Right renal pelvis (tissue), 4 donors: ENCODE data around the gene USP13. TPM values are rescaled to one million over a fixed set of nuclear protein-coding genes. Genes with fewer than 3 reads are reported as not detected.

Source experiments
- DNase-seq, 4 donors: peaks; one replicate each; pipeline ENCODE4 v3.0.0-alpha.2; 2013; ENCODE audit warnings: low read depth in 4 of 4, low spot score in 3 of 4, missing footprints in 1 of 4
- polyA plus RNA-seq, 4 donors: library from polyadenylated mRNA; unstranded; fragments of 120-200 nt; gene quantifications; one replicate each; pipeline ENCODE4 v1.2.1, GENCODE V29; 2013; ENCODE audit not compliant: insufficient read length in 4 of 4

The USP13 gene
- polyA plus RNA-seq, 4 donors: 12.1 to 13.9 (median 13.6) TPM

GRCh38 chr3:179731544-179731943 is 78.7 kb downstream of the USP13 start:
- DNase-seq: no peak

- no peak for DNase-seq
These were observed 80.0 kb downstream of the USP13 start for GRCh38 chr3:179732661-179733348.

DNA sequence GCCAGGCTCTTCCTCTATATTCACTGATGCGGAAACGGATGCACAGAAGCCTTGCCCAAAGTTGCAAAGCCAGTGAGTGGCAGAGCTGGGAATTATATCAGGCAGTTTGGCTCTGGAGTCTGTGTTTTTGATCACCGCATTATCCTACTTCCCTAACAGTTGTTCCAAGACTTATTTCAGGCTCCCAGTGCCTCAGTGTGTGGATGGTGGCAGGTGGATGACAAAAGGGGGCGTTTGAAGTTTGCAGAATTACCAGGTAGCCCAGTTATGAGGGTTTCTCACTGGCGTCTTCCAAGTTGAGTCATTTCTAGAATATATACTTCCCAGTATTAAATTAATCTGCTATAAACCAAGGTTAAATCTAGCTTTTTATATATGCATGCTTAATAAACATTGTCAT is 81.0 kb downstream of the USP13 start:
- no peak for DNase-seq

DNA sequence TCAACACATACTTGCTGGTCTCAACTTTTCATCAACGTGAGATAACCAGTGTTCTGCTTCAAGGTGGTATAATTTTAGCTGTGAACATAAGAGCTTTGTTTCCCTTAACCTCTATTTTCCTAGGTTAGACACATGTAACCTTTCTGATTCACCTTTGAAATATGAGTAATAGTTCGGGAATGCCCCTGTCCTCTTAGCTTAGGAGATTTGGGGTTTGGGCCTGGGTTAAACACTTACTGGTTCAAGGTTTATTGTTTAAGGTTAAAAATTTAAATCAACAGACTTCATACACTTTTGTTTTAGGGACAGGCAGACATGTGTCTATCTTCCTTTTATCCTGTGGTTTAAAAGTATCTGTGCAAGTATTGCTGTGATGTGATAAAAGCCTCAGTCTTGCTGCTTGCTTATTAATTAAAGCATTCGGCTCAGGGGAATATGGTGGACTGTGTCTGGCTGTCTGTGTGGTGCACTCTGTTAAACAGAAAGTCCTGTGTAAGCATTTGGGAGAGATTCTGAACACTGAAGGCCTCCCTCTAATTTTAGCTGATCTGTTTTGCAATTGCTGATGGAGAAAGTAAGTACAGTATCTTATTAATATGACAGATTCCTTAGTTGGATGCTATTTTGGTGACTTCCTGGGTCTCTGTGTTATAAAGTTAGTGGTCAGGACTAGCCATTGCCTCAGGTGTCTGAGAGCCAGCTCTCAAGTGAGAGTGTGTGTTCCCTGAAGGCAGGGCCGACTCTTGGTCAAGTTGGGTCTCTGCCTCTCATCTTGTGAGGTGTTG is 81.8 kb downstream of the USP13 start:
- no peak for DNase-seq

DNA sequence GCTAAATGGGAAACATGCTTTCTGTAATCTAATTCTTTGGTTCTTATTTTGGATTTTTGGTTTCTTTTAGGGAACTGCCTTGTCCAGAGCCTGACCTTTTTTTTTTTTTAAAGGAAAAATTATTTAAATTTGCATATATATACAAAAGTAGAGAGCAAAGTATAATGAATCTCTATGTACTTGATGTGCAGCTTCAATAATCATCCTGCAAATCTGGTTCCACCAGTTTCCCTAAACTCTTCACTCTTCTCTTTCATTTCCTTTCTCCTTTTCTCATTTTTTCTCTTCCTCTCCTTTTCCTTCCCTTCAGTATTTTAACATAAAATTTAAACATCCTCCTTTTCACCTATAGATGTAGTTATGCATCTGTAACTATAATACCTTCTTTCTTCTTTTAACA is 82.5 kb downstream of the USP13 start:
- DNase-seq: no peak

GRCh38 chr3:179738998-179739397 is 86.2 kb downstream of the USP13 start:
- DNase-seq: no peak

GRCh38 chr3:179739816-179740594 is 87.2 kb downstream of the USP13 start:
- no peak for DNase-seq

GRCh38 chr3:179743913-179744312 is 91.1 kb downstream of the USP13 start:
- DNase-seq: no peak

DNA sequence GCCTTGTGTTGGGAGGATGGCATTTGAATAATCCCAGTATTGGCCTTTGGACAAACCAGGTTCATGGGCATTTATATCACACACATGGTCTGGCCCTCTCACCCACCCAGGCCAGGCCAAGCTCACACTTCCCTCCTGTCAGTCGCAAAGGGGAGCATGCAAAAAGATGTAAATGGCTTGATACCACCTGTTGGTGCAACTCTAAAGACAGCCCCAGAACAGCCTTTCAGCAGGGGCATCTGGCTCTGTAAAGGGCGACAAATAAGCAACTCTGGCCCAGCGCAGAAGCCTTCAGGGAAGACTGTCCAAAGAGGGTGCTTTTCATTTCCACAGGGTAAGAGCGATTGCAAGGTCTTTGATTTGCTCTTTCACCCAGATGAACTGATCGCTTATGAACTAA is 91.8 kb downstream of the USP13 start:
- no peak for DNase-seq

DNA sequence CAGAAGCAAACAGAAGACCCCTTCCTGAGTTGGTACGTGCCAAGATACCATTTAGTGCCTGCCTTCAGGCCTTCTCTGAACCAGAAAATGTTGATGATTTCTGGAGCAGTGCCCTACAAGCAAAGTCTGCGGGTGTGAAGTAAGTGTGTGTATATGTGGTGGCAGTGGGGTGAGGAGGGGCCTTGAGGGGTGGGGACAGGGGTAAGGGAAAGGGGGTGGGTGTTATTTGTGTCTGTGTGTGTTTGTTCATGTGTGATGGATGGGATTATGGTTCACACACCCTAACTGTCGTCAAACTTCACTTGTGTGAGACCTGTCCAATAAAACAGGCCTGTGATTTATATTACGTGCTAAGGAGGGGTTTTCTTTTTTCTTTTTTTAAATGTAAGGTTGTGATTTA is 92.2 kb downstream of the USP13 start:
- no peak for DNase-seq

DNA sequence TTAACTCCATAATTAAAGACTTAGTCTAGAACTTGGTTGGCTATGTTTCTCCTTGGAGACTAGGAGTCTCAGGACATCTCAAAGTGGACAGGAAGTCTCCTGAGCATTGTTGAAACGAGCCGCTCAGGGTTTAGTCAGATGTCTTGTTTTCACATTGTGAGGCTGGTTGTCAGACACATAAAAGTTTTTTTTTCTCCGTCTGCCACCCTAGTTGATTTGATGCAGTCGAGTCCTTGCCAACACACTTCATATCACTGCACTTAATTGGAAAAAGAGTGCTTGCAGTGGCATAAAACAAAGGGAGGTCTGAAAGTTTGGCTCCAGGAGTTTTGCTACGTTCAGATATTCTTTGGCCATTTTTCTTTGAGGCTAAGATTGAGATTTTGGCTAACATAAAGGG is 92.9 kb downstream of the USP13 start:
- DNase-seq: no peak

DNA sequence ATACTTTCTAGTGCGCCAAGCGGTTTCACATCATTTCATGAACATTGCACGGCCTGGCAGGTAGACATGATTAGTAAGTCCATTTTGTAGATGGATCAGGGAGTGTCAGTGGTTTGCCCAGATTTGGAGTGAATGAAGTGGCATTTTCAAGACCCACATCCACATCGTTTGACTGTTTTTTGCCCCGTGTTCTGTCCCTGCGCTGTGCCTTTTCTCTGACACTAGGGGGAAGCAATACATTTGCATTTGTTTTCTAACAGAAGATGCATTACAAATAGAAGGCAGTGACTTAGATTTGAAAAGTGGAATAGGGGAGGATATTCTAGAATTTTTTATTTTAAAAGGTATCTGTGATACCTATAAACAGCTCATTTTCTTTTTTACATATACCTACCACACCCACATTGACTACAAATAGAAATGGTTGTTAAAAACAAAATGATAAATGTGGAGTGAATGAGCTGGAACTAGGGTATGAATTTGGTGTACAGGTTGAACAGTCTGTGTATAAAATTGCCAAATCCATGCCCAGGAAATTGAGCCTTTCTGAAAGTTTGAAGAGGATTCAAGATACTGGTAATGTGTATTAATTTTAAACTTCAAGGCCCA is 98.0 kb downstream of the USP13 start:
- DNase-seq: no peak

- DNase-seq: no peak
These were observed 108.1 kb downstream of the USP13 start for GRCh38 chr3:179760944-179761343.

DNA sequence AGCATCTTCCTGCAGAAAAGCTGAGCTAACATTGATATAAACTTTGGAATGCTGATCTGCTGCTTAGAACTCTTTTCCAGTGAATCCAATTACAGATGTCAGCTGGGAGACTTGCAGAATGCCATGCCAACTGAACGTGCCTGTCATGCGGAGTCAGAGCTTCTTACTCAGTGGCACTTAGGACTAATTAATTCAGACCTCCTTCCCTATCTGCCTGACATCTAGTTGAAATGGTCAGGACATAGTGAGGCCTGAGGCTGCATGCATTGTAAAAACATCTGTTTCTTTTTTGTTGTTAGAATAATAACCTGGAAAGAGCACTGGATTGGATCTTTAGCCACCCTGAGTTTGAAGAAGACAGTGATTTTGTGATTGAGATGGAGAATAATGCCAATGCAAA is 112.6 kb downstream of the USP13 start:
- no peak for DNase-seq

DNA sequence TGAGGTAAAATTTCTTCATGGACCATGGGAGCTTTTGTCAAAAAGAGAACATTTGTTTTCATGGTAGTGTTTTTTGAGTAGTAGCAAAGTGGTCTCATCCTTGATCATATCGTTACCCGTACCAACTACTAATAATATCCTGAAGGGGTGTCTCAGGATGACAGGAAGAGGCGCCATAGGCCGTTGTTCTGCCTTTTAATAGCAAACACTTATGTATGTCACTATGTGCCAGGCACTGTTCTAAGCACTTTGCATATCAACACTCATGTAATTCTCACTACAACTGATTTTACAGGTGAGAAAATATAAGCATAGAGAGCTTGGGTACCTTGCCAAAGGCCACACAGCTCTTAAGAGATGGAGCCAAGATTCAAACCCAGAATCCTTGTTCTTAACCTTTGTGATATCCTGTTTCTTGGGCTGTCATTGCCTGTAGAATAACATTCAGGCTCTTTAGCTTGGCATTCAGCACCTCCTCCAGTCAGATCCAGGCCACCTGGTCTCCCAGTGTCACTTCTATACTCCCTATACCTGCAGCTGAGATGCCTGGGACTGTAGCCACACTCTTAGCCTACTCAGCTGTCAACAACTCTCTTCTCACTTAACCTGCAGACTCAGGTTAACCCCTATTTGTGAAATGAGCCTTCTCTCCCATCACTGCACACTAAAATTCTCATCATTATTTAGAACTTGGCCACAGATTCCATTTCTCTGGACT is 113.7 kb downstream of the USP13 start:
- DNase-seq: no peak

DNA sequence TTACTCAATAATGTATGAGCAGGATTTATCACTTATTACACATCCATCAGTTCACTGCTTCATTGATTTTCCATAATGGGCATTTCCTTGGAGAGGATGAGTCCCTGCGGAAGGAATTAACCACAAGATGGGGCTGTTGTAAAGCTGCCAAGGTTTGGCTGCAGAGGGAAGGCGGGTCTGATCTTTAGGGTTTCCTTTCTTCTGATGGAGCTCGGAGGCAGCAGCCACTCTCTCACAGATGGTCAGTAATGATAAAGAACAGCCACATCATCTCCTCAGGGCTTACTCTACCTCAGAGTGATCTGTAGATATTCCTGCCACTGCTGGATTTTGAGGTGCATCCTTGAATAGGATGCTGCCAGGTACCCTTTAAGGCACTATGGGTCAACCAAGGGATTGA is 115.2 kb downstream of the USP13 start:
- DNase-seq: no peak

DNA sequence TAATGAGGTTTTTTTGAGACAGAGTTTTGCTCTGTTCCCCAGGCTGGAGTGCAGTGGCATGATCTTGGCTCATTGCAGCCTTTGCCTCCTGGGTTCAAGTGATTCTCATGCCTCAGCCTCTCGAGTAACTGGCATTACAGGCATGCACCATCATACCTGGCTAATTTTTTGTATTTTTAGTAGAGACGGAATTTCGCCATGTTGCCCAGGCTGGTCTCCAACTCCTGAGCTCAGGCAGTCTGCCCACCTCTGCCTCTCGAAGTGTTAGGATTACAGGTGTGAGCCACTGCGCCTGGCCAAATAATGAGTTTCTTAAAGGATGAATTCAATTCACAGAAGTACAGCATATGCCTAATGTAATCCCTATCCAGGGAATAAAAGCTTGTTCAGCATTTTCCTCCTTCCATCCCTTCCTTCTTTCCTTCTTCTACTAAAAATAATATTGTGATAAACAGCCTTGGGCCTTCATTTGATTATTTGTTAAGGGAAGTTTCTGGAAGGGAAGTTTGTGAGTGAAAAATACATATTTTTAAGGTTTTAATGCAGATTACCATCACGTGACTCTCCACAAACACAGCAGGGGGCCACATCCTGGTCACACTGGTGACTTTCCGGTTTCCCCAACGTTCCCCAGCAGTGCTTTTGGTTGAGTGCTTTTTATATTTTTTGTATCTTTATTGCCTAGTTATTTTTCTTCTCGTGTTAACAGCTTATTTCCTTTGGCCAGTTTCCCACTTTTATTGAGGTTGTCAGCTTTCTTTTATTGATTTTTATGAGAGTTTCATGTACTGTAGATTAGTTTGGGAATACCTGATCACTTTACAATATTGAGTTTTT is 116.8 kb downstream of the USP13 start:
- no peak for DNase-seq

- DNase-seq: no peak
These were observed 119.0 kb downstream of the USP13 start for GRCh38 chr3:179771797-179772196.

DNA sequence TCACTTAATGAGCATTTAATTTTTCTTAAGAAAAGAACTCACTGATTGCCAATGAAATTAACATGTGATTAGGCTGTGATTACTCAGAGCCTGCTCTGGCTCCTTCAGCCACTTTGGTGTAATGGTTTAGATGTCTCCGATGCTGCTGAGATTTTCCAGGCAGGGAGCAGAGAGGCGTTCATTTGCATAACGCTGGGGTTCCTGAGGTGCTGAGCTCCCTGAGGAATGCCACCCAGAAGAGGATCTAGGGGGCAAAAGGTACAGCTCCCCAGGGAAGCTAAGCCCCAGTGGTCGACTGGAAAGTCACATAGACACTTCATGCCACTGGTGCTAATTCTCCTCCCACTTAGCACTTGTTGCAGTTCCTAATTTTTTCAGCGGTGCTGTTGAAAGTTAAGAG is 119.5 kb downstream of the USP13 start:
- DNase-seq: no peak
